Liver (tissue), 9 donors: ENCODE results near the gene GAD1. TPM values are rescaled to one million over a fixed set of nuclear protein-coding genes. Genes with fewer than 3 reads are reported as not detected.

Experiments
- DNase-seq: peaks from one replicate; pipeline ENCODE4 v3.0.0-alpha.2; 2017; ENCODE audit warnings: low spot score
- H3K27ac ChIP-seq, 2 donors: one replicate each; pipeline ENCODE4 v1.7.0; 2013; ENCODE audit warnings: inconsistent platforms in 2 of 2, low read length in 2 of 2, control low read depth in 1 of 2, low read depth in 1 of 2, mild to moderate bottlenecking in 1 of 2
- H3K27me3 ChIP-seq, 4 donors: one replicate each; pipeline versions ENCODE4 v1.6.1 to v1.7.0; 2013; ENCODE audit warnings: low read length in 3 of 4, inconsistent platforms in 1 of 4, mild to moderate bottlenecking in 1 of 4, moderate library complexity in 1 of 4; ENCODE audit not compliant: control insufficient read depth in 4 of 4, insufficient read depth in 4 of 4
- H3K36me3 ChIP-seq, 4 donors: one replicate each; pipeline versions ENCODE4 v1.6.1 to v1.7.0; 2013; ENCODE audit warnings: low read length in 3 of 4, mild to moderate bottlenecking in 3 of 4, low read depth in 1 of 4, moderate library complexity in 1 of 4; ENCODE audit not compliant: control insufficient read depth in 4 of 4, insufficient read depth in 3 of 4
- H3K4me1 ChIP-seq, 4 donors: one replicate each; pipeline versions ENCODE4 v1.6.1 to v1.7.0; 2013; ENCODE audit warnings: low read length in 3 of 4, mild to moderate bottlenecking in 3 of 4, moderate library complexity in 1 of 4; ENCODE audit not compliant: control insufficient read depth in 4 of 4, insufficient read depth in 4 of 4
- H3K4me3 ChIP-seq, 3 donors: one replicate each; pipeline versions ENCODE4 v1.6.1 to v1.7.0; 2013; ENCODE audit warnings: low read length in 3 of 3, control low read depth in 1 of 3, low read depth in 1 of 3, mild to moderate bottlenecking in 1 of 3
- H3K9ac ChIP-seq, 2 donors: one replicate each; pipeline ENCODE4 v1.7.0; 2013; ENCODE audit warnings: low read length in 2 of 2, mild to moderate bottlenecking in 2 of 2, moderate library complexity in 2 of 2, control low read depth in 1 of 2, low read depth in 1 of 2
- H3K9me3 ChIP-seq, 4 donors: one replicate each; pipeline versions ENCODE4 v1.6.1 to v1.7.0; 2013; ENCODE audit warnings: low read length in 3 of 4; ENCODE audit not compliant: control insufficient read depth in 4 of 4
- CTCF ChIP-seq: fragments of 150-350 bp; IDR thresholded peaks from 2 replicates; pipeline ENCODE4 v1.5.1; 2017; ENCODE audit warnings: improper control_type of control experiment, low read depth, low read length; ENCODE audit not compliant: missing input control
- EGR1 ChIP-seq, 2 donors: IDR thresholded peaks; 2 replicates each; pipeline ENCODE4 v1.6.1; 2016 to 2018; ENCODE audit warnings: antibody characterized with exemption in 2 of 2, low read depth in 2 of 2
- FOXA1 ChIP-seq: IDR thresholded peaks from 2 replicates; pipeline ENCODE4 v1.6.1; 2016; ENCODE audit warnings: antibody characterized with exemption
- FOXA2 ChIP-seq: IDR thresholded peaks from 2 replicates; pipeline ENCODE4 v1.6.1; 2016; ENCODE audit warnings: antibody characterized with exemption
- GABPA ChIP-seq, 2 donors: IDR thresholded peaks in 1 of 2; conservative IDR thresholded peaks in 1 of 2; 2 replicates each; pipeline ENCODE4 v1.6.1; 2016; ENCODE audit warnings: antibody characterized with exemption in 2 of 2, mild to moderate bottlenecking in 1 of 2, moderate library complexity in 1 of 2
- HNF4A ChIP-seq, 2 donors: conservative IDR thresholded peaks; 2 replicates each; pipeline ENCODE4 v1.6.1; 2016; ENCODE audit warnings: antibody characterized with exemption in 2 of 2, mild to moderate bottlenecking in 2 of 2
- JUND ChIP-seq, 2 donors: IDR thresholded peaks; 2 replicates each; pipeline ENCODE4 v1.6.1; 2016; ENCODE audit warnings: antibody characterized with exemption in 2 of 2
- MAX ChIP-seq: IDR thresholded peaks from 2 replicates; pipeline ENCODE4 v1.6.1; 2016; ENCODE audit warnings: antibody characterized with exemption
- REST ChIP-seq: IDR thresholded peaks from 2 replicates; pipeline ENCODE4 v1.6.1; 2016; ENCODE audit warnings: antibody characterized with exemption, mild to moderate bottlenecking
- SP1 ChIP-seq: IDR thresholded peaks from 2 replicates; pipeline ENCODE4 v1.6.1; 2018; ENCODE audit warnings: antibody characterized with exemption, mild to moderate bottlenecking
- polyA plus RNA-seq, 2 donors: library from polyadenylated mRNA; stranded (reverse) in 1 of 2; unstranded in 1 of 2; fragments of 200-250 nt in 1 of 2; fragments of >200 nt in 1 of 2; fragmentation: Nextera tagmentation in 1 of 2; extraction: Ambion mirVana in 1 of 2; gene quantifications; one replicate each; pipeline versions ENCODE4 v1.2.1 to v1.2.3, GENCODE V29; 2013 to 2015
- total RNA-seq, 2 donors: library from RNA; depleted of rRNA; stranded (reverse); fragments of >200 nt; gene quantifications; one replicate each; pipeline ENCODE4 v1.2.3, GENCODE V29; 2014
- donor health status: healthy.
- donor health status: healthy.
- donor health status: healthy.
- donor health status: healthy.
- donor health status: healthy.

GAD1 gene
- total and polyA plus RNA-seq, 4 donors, result 0.08 to 0.19 TPM; not detected in 2

GRCh38 chr2:170771421-170771937 is 45.2 kb upstream of the GAD1 start (continued):
- no peak for TF ChIP-seq REST
- TF ChIP-seq JUND (IDR thresholded peaks at IDR 0.05), result no peak
- no peak for TF ChIP-seq GABPA (IDR thresholded peaks at IDR 0.05 in 1 of 2, conservative IDR thresholded peaks at IDR 0.05 in 1 of 2)
- TF ChIP-seq FOXA1, result no peak
- no peak for TF ChIP-seq HNF4A (conservative IDR thresholded peaks at IDR 0.05)
- TF ChIP-seq EGR1 (IDR thresholded peaks at IDR 0.05; ENCODE audit: low read depth in 2 of 2), result no peak

GRCh38 chr2:170772295-170772694 is 44.4 kb upstream of the GAD1 start:
- Histone ChIP-seq H3K36me3 (no peaks in the 10 kb centered on the region), H3K4me3 (no peak overlapping the region), H3K4me1 (peaks cover 4 to 14% (median 6%) of the 10 kb centered on the region in 4 donors), H3K27me3 (no peaks in the 10 kb centered on the region), H3K27ac (no peak overlapping the region), H3K9ac (no peak overlapping the region), H3K9me3 (no peaks in the 10 kb centered on the region)
- TF ChIP-seq HNF4A (conservative IDR thresholded peaks at IDR 0.05) (no peak), EGR1 (IDR thresholded peaks at IDR 0.05; ENCODE audit: low read depth in 2 of 2) (no peak), FOXA2 (no peak), REST (no peak), SP1 (no peak), FOXA1 (no peak), CTCF (no peak), MAX (no peak)
- DNase-seq, result no peak

GRCh38 chr2:170774074-170774473 is 42.6 kb upstream of the GAD1 start:
- Histone ChIP-seq H3K9me3 (no peaks in the 10 kb centered on the region), H3K9ac (no peak overlapping the region), H3K27me3 (no peaks in the 10 kb centered on the region), H3K4me3 (no peak overlapping the region), H3K4me1 (peaks cover 4 to 14% (median 6%) of the 10 kb centered on the region in 4 donors), H3K36me3 (no peaks in the 10 kb centered on the region), H3K27ac (no peak overlapping the region)
- TF ChIP-seq FOXA1, result no peak
- TF ChIP-seq HNF4A (conservative IDR thresholded peaks at IDR 0.05), result no peak
- no peak for DNase-seq
